IMR-90 (cell line): Measurements from ENCODE around the gene LUC7L3. TPM values are rescaled to one million over a fixed set of nuclear protein-coding genes. Genes with fewer than 3 reads are reported as not detected.

ENCODE experiments used
- ATAC-seq: fragments of 200-7000 bp; cut with Tn5 transposase; 2 replicates; pipeline ENCODE4 v1.9.1; 2020; ENCODE audit warnings: low read depth, mild to moderate bottlenecking, moderate library complexity
- BruUV-seq: library from RNA; stranded (reverse); fragments of 400-500 nt; replicated peaks from 2 replicates; lab custom pipeline; 2021; lab: Mats Ljungman, UMichigan
- CTCF ChIA-PET: fragments of 300-600 bp; formaldehyde crosslinking; extraction: SDS; loops from one replicate; lab custom pipeline; 2021; ENCODE audit warnings: antibody characterized with exemption; lab: Yijun Ruan, JAX
- POLR2A ChIA-PET: fragments of 300-600 bp; sonication (Branson Sonifier 250); formaldehyde crosslinking; loops from one replicate; lab custom pipeline; 2022; ENCODE audit warnings: antibody characterized with exemption; ENCODE audit not compliant: unreplicated experiment; lab: Charles Lee
- DNase-seq: peaks from one replicate; pipeline ENCODE4 v3.0.0; 2013
- H2AFZ ChIP-seq: replicated peaks from 2 replicates; pipeline ENCODE3; 2013; ENCODE audit warnings: low read length, mild to moderate bottlenecking; ENCODE audit not compliant: poor library complexity
- H2AK5ac ChIP-seq: 2 replicates; pipeline ENCODE4 v1.6.1; 2013; ENCODE audit warnings: low read depth, low read length, inconsistent platforms
- H2AK9ac ChIP-seq: replicated peaks from 2 replicates; pipeline ENCODE3; 2013; ENCODE audit warnings: mild to moderate bottlenecking, low read depth, low read length, moderate library complexity; ENCODE audit not compliant: poor library complexity
- H2BK120ac ChIP-seq: 2 replicates; pipeline ENCODE4 v1.6.1; 2013; ENCODE audit warnings: low read depth, low read length, inconsistent platforms
- H2BK15ac ChIP-seq: 3 replicates; pipeline ENCODE4 v1.6.1; 2013; ENCODE audit warnings: low read depth, low read length, inconsistent platforms
- H2BK20ac ChIP-seq: 2 replicates; pipeline ENCODE4 v1.6.1; 2013; ENCODE audit warnings: low read depth, mild to moderate bottlenecking, inconsistent platforms, low read length, moderate library complexity
- H2BK5ac ChIP-seq: 2 replicates; pipeline ENCODE4 v1.6.1; 2013; ENCODE audit warnings: mild to moderate bottlenecking, low read depth, low read length, inconsistent platforms; ENCODE audit not compliant: poor library complexity, severe bottlenecking
- H3K14ac ChIP-seq: replicated peaks from 2 replicates; pipeline ENCODE4 v1.6.1; 2013; ENCODE audit warnings: low read depth, low read length, inconsistent platforms
- H3K18ac ChIP-seq: 2 replicates; pipeline ENCODE4 v1.6.1; 2013; ENCODE audit warnings: low read depth, low read length, control low read depth
- H3K23ac ChIP-seq: 2 replicates; pipeline ENCODE4 v1.6.1; 2013; ENCODE audit warnings: low read depth, low read length, inconsistent platforms
- H3K27ac ChIP-seq: 2 replicates; pipeline ENCODE4 v1.5.1; 2013; ENCODE audit warnings: mild to moderate bottlenecking, control low read depth, low read length; ENCODE audit not compliant: insufficient read depth
- H3K27me3 ChIP-seq: 2 replicates; pipeline ENCODE4 v1.6.1; 2013; ENCODE audit warnings: low read length; ENCODE audit not compliant: control insufficient read depth, insufficient read depth
- H3K36me3 ChIP-seq: 2 replicates; pipeline ENCODE4 v1.6.1; 2013; ENCODE audit warnings: low read length, mixed read lengths; ENCODE audit not compliant: control insufficient read depth, insufficient read depth
- H3K4ac ChIP-seq: 2 replicates; pipeline ENCODE4 v1.6.1; 2013; ENCODE audit warnings: low read depth, low read length, inconsistent platforms
- H3K4me1 ChIP-seq: 2 replicates; pipeline ENCODE4 v1.6.1; 2013; ENCODE audit warnings: low read length, mixed read lengths; ENCODE audit not compliant: control insufficient read depth, insufficient read depth
- H3K4me2 ChIP-seq: 2 replicates; pipeline ENCODE4 v1.6.1; 2013; ENCODE audit warnings: low read depth, mild to moderate bottlenecking, control low read depth, low read length, moderate library complexity
- H3K4me3 ChIP-seq: 2 replicates; pipeline ENCODE4 v1.5.1; 2013; ENCODE audit warnings: low read depth, mild to moderate bottlenecking, control low read depth, low read length, moderate library complexity; ENCODE audit not compliant: insufficient read depth
- H3K56ac ChIP-seq: 2 replicates; pipeline ENCODE4 v1.6.1; 2013; ENCODE audit warnings: low read length, inconsistent platforms; ENCODE audit not compliant: insufficient read depth; ENCODE audit errors: extremely low read depth
- H3K79me1 ChIP-seq, 2 experiments: 2 replicates each; pipeline ENCODE4 v1.6.1; 2013; ENCODE audit warnings: low read length in 2 of 2, inconsistent platforms in 1 of 2, low read depth in 1 of 2
- H3K9ac ChIP-seq: 2 replicates; pipeline ENCODE4 v1.6.1; 2013; ENCODE audit warnings: low read depth, low read length, control low read depth
- H3K9me1 ChIP-seq: 2 replicates; pipeline ENCODE4 v1.6.1; 2013; ENCODE audit warnings: low read length, inconsistent platforms; ENCODE audit not compliant: insufficient read depth
- H3K9me3 ChIP-seq: 2 replicates; pipeline ENCODE4 v1.6.1; 2013; ENCODE audit warnings: low read length; ENCODE audit not compliant: control insufficient read depth, insufficient read depth
- H4K20me1 ChIP-seq: 2 replicates; pipeline ENCODE4 v1.6.1; 2013; ENCODE audit warnings: low read length, inconsistent platforms; ENCODE audit not compliant: insufficient read depth
- H4K5ac ChIP-seq: 2 replicates; pipeline ENCODE4 v1.6.1; 2013; ENCODE audit warnings: mild to moderate bottlenecking, low read depth, low read length, control low read depth
- H4K8ac ChIP-seq, 2 experiments: 2 replicates each; pipeline ENCODE4 v1.6.1; 2013; ENCODE audit warnings: low read depth in 2 of 2, low read length in 2 of 2, control low read depth in 1 of 2, inconsistent platforms in 1 of 2
- H4K91ac ChIP-seq: 2 replicates; pipeline ENCODE4 v1.6.1; 2013; ENCODE audit warnings: low read depth, low read length, inconsistent platforms; ENCODE audit not compliant: insufficient read depth
- BHLHE40 ChIP-seq: fragments of 150-350 bp; IDR thresholded peaks from 2 replicates; pipeline ENCODE4 v1.6.1; 2016; ENCODE audit warnings: mild to moderate bottlenecking, low read depth, low read length
- CHD1 ChIP-seq: IDR thresholded peaks from 2 replicates; pipeline ENCODE4 v1.6.1; 2012; ENCODE audit warnings: low read depth, low read length, improper control_type of control experiment
- FOS ChIP-seq: fragments of 150-350 bp; IDR thresholded peaks from 2 replicates; pipeline ENCODE4 v1.6.1; 2016; ENCODE audit warnings: low read depth, low read length
- MAFK ChIP-seq: IDR thresholded peaks from 2 replicates; pipeline ENCODE4 v1.6.1; 2012; ENCODE audit warnings: low read depth, low read length, improper control_type of control experiment
- MXI1 ChIP-seq: IDR thresholded peaks from 2 replicates; pipeline ENCODE4 v1.6.1; 2012; ENCODE audit warnings: low read depth, mild to moderate bottlenecking, low read length, moderate library complexity, borderline replicate concordance
- NFE2L2 ChIP-seq: fragments of 150-350 bp; IDR thresholded peaks from 2 replicates; pipeline ENCODE4 v1.6.1; 2016; ENCODE audit warnings: low read depth, mild to moderate bottlenecking, low read length
- POLR2A ChIP-seq: IDR thresholded peaks from 2 replicates; pipeline ENCODE4 v1.6.1; 2012; ENCODE audit warnings: mild to moderate bottlenecking, low read depth, low read length
- RAD21 ChIP-seq: IDR thresholded peaks from 2 replicates; pipeline ENCODE4 v1.6.1; 2012; ENCODE audit warnings: low read length, improper control_type of control experiment
- RCOR1 ChIP-seq: IDR thresholded peaks from 2 replicates; pipeline ENCODE4 v1.6.1; 2012; ENCODE audit warnings: mild to moderate bottlenecking, low read length, improper control_type of control experiment; ENCODE audit not compliant: insufficient replicate concordance
- RFX5 ChIP-seq: IDR thresholded peaks from 2 replicates; pipeline ENCODE4 v1.8.0; 2012; ENCODE audit warnings: low read depth, mild to moderate bottlenecking, low read length, moderate library complexity
- SMC3 ChIP-seq: fragments of 150-350 bp; IDR thresholded peaks from 2 replicates; pipeline ENCODE4 v1.6.1; 2016; ENCODE audit warnings: low read depth, mild to moderate bottlenecking, antibody characterized with exemption, low read length, moderate library complexity
- WGBS, 2 experiments: methylation state at CpG; one replicate each; pipeline versions ENCODE4 v1.1.5 to v1.1.7; 2013; ENCODE audit warnings: missing lambda C conversion rate in 2 of 2; ENCODE audit not compliant: insufficient read length in 1 of 2; ENCODE audit errors: extremely low coverage in 2 of 2; 5-methylcytosine and 5-hydroxymethylcytosine counted together
- dilution Hi-C: fragments of 300-500 bp; cut with HindIII; formaldehyde crosslinking; loops from one replicate; pipeline ENCODE4 v1.14.3; 2018; ENCODE audit warnings: low sequenced_read_pairs; ENCODE audit not compliant: unreplicated experiment
- in situ Hi-C: fragments of 300-500 bp; cut with MboI; formaldehyde crosslinking; loops from 3 replicates; pipeline ENCODE4 v1.14.3; 2019; ENCODE audit warnings: low sequenced_read_pairs, inconsistent platforms, mixed read lengths
- intact Hi-C: fragments of 100-400 bp; cut with micrococcal nuclease; formaldehyde crosslinking; loops from 2 replicates; pipeline ENCODE4 v1.10.0; 2022
- polyA plus RNA-seq, 3 experiments: library from polyadenylated mRNA; depleted of rRNA; stranded (reverse); fragments of >200 nt; gene quantifications; 2 replicates each; pipeline ENCODE4 v1.2.3, GENCODE V29; 2012; ENCODE audit warnings: low replicate concordance in 1 of 3
- total RNA-seq: library from RNA; depleted of rRNA; stranded (reverse); fragments of >200 nt; gene quantifications from 2 replicates; pipeline ENCODE4 v1.2.3, GENCODE V29; 2012
- TF ChIP-seq, protein P1 (sequence below): fragments of 150-350 bp; IDR thresholded peaks from 2 replicates; pipeline ENCODE4 v1.6.1; 2017; ENCODE audit warnings: mild to moderate bottlenecking, antibody characterized with exemption, low read length, low read depth
- TF ChIP-seq, protein P2 (sequence below): fragments of 150-350 bp; IDR thresholded peaks from 2 replicates; pipeline ENCODE4 v1.6.1; 2016; ENCODE audit warnings: low read depth, mild to moderate bottlenecking, low read length, moderate library complexity, borderline replicate concordance
- TF ChIP-seq, protein P3 (sequence below): conservative IDR thresholded peaks from 2 replicates; pipeline ENCODE4 v1.5.1; 2012; ENCODE audit warnings: mild to moderate bottlenecking, low read depth, low read length, improper control_type of control experiment

Gene LUC7L3
- total and polyA plus RNA-seq, 2 of the 4 experiments (the other 2 are of a cell fraction): 17.7 to 44.7 TPM

DNA sequence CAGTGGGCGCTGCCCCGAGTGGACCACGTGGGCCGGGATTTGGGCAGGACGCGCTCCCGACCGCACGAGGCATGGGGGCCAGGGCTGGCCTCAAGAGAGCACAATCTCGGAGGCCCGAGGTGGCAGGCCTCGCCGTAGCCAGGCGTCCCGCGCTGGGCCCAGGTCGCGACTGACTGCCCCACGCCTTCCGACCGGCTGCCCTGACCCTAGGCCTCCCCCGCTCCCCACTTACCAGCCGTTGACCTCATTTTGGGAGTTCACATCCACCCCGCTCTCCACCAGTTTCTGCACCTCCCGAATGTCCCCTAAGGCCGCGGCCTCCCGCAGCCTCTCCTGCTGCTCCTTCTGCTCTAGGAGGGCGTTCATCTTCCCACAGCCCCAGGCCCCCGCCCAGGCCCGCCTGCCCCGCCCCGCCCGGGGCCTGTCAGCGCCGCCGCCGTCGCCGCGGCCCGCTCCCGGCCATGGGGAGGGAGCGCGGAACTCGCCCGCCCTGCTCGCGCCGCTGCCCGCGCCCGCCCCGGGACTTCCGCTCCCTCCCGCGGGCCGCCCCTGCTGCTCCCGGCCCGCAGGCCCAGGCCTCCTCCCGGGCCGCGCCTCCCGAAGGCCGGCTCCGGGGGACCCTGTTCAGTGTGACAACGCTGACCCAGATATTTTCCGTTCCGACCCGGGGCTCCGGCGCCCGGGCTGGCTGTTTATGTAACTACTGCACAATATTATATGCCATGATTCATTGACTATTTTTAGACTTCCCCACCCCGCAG, 11.9 kb upstream of the LUC7L3 start, which contains the start of gene ANKRD40:
Gene ANKRD40 (minus strand): TSS at position 626 of the 761 bp plus-strand sequence. CDS start 260 bp downstream, at position 366.
- Histone ChIP-seq H2BK15ac (peak within 1 kb of the TSS; percentile 98), H3K27ac (peak within 1 kb of the TSS; percentile 94), H2BK120ac (peak within 1 kb of the TSS; percentile 95), H2AK5ac (peak within 1 kb of the TSS; percentile 79), H2AK9ac (peak within 1 kb of the TSS; percentile 91), H3K9me1 (peaks cover 9% of the 10 kb centered on the region; the same call in 1 of the 2 replicates), H3K4ac (peak within 1 kb of the TSS; percentile 96), H2BK20ac (peak within 1 kb of the TSS; percentile 93), H2AFZ (peak within 1 kb of the TSS; percentile 85), H3K9ac (peak within 1 kb of the TSS; percentile 94), H3K18ac (peak within 1 kb of the TSS; percentile 70), H2BK5ac (peak within 1 kb of the TSS; percentile 88), H3K36me3 (peaks cover 2% of the 10 kb centered on the region), H4K20me1 (0 out of 2 replicates have a peak, but pooled peaks cover 8% of the 10 kb centered on the region), H3K4me2 (peak within 1 kb of the TSS; percentile 94), H3K56ac (peak within 1 kb of the TSS; percentile 92), H3K4me3 (peak within 1 kb of the TSS; percentile 84), H4K8ac (peak within 1 kb of the TSS; percentile 96 to 97), H4K91ac (peak within 1 kb of the TSS; percentile 91), H3K9me3 (no peaks in the 10 kb centered on the region), H3K79me1 (peaks cover 25 to 55% of the 10 kb centered on the region in 2 experiments), H4K5ac (peak within 1 kb of the TSS; percentile 84), H3K4me1 (peaks cover 7% of the 10 kb centered on the region), H3K14ac (peak within 1 kb of the TSS; percentile 99), H3K27me3 (no peaks in the 10 kb centered on the region), H3K23ac (peak within 1 kb of the TSS; percentile 98)
- peak; percentile 91 for DNase-seq
- no TSS peak for BruUV-seq
- ChIA-PET CTCF (no interaction called here), POLR2A (interaction anchor here (0.6 kb wide), 1 partner anchor 214 kb away, joined by 3 read pairs; no protein-coding TSS in a partner anchor)
- dilution Hi-C loops: no loop called here
- WGBS, 2 experiments: 1% methylated on average over 31 of the region's 74 CpGs; no CpG with 5 or more reads in 1 of the 2 experiments
- in situ Hi-C loops: no loop called here
- intact Hi-C loops: loop anchor here (1.0 kb wide), 1 partner anchor 12 kb away; the partner anchor contains the start of gene LUC7L3
- ATAC-seq: peak; percentile 88
- TF ChIP-seq RAD21: no peak
- TF ChIP-seq, protein P1, sequence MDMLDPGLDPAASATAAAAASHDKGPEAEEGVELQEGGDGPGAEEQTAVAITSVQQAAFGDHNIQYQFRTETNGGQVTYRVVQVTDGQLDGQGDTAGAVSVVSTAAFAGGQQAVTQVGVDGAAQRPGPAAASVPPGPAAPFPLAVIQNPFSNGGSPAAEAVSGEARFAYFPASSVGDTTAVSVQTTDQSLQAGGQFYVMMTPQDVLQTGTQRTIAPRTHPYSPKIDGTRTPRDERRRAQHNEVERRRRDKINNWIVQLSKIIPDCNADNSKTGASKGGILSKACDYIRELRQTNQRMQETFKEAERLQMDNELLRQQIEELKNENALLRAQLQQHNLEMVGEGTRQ: peak; percentile 83
- no peak for TF ChIP-seq CHD1
- TF ChIP-seq MAFK: peak; percentile 13; the same call in 1 of the 2 replicates
- TF ChIP-seq RCOR1: no peak
- TF ChIP-seq, protein P2, sequence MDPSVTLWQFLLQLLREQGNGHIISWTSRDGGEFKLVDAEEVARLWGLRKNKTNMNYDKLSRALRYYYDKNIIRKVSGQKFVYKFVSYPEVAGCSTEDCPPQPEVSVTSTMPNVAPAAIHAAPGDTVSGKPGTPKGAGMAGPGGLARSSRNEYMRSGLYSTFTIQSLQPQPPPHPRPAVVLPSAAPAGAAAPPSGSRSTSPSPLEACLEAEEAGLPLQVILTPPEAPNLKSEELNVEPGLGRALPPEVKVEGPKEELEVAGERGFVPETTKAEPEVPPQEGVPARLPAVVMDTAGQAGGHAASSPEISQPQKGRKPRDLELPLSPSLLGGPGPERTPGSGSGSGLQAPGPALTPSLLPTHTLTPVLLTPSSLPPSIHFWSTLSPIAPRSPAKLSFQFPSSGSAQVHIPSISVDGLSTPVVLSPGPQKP: 0 out of 2 replicates have a peak, but pooled peaks have one; percentile 10
- TF ChIP-seq SMC3: peak; percentile 19; the same call in 1 of the 2 replicates
- TF ChIP-seq FOS: peak; percentile 55
- TF ChIP-seq RFX5: no peak
- TF ChIP-seq BHLHE40: peak; percentile 49; the same call in 1 of the 2 replicates
- no peak for TF ChIP-seq NFE2L2
- TF ChIP-seq, protein P3, sequence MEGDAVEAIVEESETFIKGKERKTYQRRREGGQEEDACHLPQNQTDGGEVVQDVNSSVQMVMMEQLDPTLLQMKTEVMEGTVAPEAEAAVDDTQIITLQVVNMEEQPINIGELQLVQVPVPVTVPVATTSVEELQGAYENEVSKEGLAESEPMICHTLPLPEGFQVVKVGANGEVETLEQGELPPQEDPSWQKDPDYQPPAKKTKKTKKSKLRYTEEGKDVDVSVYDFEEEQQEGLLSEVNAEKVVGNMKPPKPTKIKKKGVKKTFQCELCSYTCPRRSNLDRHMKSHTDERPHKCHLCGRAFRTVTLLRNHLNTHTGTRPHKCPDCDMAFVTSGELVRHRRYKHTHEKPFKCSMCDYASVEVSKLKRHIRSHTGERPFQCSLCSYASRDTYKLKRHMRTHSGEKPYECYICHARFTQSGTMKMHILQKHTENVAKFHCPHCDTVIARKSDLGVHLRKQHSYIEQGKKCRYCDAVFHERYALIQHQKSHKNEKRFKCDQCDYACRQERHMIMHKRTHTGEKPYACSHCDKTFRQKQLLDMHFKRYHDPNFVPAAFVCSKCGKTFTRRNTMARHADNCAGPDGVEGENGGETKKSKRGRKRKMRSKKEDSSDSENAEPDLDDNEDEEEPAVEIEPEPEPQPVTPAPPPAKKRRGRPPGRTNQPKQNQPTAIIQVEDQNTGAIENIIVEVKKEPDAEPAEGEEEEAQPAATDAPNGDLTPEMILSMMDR: no peak
- TF ChIP-seq MXI1: peak; percentile 96
- TF ChIP-seq POLR2A: peak; percentile 81
